Suprapubic skin (tissue), 3 donors: ENCODE results near the gene NCOA4.
"Not testable (repeated sequence)": the region's sequence is repeated elsewhere in the genome, so short reads cannot be mapped to it uniquely, and the experiment has no call there.

Experiments
- POLR2A ChIP-seq, 2 donors: fragments of 450-650 bp; IDR thresholded peaks; one replicate each; pipeline ENCODE4 v1.6.1; 2017; ENCODE audit warnings: antibody characterized with exemption in 2 of 2, mild to moderate bottlenecking in 2 of 2, moderate library complexity in 2 of 2
- TF ChIP-seq, protein P1 (sequence below), 2 donors: fragments of 200-600 bp in 1 of 2; fragments of 450-650 bp in 1 of 2; sonication (generic) in 1 of 2; IDR thresholded peaks; one replicate each; pipeline ENCODE4 v1.5.1; 2016 to 2019; ENCODE audit warnings: antibody characterized with exemption in 2 of 2, mild to moderate bottlenecking in 1 of 2, moderate library complexity in 1 of 2

GRCh38 chr10:45983538-45984186 is 46.8 kb downstream of the NCOA4 start:
- not testable (repeated sequence) for TF ChIP-seq POLR2A (IDR thresholded peaks at IDR 0.05)
- TF ChIP-seq, protein P1, sequence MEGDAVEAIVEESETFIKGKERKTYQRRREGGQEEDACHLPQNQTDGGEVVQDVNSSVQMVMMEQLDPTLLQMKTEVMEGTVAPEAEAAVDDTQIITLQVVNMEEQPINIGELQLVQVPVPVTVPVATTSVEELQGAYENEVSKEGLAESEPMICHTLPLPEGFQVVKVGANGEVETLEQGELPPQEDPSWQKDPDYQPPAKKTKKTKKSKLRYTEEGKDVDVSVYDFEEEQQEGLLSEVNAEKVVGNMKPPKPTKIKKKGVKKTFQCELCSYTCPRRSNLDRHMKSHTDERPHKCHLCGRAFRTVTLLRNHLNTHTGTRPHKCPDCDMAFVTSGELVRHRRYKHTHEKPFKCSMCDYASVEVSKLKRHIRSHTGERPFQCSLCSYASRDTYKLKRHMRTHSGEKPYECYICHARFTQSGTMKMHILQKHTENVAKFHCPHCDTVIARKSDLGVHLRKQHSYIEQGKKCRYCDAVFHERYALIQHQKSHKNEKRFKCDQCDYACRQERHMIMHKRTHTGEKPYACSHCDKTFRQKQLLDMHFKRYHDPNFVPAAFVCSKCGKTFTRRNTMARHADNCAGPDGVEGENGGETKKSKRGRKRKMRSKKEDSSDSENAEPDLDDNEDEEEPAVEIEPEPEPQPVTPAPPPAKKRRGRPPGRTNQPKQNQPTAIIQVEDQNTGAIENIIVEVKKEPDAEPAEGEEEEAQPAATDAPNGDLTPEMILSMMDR (IDR thresholded peaks at IDR 0.05): not testable (repeated sequence)
